GM19099 (cell line): ENCODE data around the gene ERICH6.

ENCODE experiments used
- POLR2A ChIP-seq: IDR thresholded peaks from 3 replicates; pipeline ENCODE4 v1.6.1; 2011; ENCODE audit warnings: low read depth; ENCODE audit not compliant: insufficient read length; ENCODE audit errors: extremely low read depth

Gene ERICH6

DNA sequence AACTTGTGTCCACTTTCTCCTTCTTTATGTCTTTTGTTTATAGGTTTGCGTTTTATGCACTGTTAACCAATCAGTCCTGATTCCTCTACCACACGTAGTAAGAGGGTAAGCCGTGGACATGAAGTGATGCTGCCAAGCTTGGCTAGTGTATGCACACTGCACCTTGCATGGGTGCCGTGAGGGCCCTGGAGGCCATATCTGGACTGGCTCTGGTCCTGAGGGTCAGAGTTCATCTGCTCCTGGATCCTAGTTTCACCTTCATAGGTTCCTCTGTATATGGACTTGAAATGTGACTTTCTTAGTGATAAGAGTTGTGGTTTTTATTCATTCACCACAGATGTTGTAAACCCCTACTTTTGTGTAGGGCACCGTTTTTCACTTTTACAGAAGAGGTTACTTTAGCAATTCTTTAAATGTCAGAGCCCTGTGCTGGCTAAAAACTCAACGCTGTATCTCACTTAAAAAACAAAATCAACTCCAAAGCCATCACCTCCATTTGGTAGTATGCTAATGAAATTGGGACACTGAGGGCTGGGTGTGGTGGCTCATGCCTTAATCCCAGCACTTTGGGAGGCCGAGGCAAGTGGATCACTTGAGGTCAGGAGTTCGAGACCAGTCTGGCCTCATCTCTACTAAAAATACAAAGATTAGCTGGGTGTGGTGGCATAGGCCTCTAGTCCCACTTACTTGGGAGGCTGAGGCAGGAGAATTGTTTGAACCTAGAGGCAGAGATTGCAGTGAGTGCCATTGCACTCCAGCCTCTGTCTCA, 36.3 kb upstream of the ERICH6 start:
- no peak for TF ChIP-seq POLR2A

DNA sequence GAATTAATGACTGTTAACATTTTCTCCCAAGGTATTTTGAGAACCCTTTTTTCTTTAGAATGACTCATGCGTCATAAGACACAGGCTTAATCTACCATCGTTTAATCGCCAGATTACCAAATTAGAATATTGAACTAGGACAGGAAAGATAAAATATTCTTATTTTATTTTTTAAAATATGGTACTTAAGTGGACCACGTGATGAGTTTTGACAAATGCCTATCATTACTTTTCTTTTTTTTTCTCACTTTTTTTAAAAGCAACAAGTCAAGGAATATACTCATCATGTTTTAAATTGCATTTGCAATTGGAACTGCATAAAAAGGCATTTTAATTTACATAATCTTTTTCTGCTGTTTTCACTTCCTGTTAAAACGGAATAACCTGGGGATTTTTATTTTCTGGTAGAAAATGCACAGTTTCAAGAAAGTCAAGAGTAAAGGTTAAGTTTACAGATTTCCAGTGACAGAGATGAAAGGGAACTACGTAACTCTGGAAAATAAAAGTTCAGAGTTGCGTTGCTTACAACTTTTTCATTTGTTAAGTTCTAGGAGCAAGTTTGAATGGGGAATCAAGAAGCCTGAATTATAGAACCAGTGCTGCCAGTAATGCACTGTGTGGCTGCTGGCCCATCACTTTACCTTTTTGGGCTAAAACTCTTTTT, 35.6 kb upstream of the ERICH6 start:
- no peak for TF ChIP-seq POLR2A

DNA sequence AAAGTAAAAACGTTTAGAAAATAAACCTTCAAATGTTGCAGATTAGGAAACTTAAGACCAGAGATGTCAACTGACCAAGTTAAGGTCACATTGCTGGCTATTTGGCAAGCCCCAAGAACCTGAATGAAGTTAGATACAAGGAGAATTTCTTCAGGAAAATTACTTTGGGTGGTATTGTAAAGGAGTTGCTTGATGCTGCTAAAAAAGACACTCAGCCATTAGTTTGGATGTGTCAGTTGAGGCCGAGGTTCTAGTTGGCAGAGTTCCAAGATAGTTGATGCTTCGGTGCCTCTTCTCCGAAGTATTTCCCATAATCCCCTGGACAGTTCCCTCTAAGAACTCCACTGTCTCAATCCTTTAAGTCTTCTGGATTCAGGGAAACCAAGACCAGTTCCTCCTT, 35.0 kb upstream of the ERICH6 start:
- no peak for TF ChIP-seq POLR2A

DNA sequence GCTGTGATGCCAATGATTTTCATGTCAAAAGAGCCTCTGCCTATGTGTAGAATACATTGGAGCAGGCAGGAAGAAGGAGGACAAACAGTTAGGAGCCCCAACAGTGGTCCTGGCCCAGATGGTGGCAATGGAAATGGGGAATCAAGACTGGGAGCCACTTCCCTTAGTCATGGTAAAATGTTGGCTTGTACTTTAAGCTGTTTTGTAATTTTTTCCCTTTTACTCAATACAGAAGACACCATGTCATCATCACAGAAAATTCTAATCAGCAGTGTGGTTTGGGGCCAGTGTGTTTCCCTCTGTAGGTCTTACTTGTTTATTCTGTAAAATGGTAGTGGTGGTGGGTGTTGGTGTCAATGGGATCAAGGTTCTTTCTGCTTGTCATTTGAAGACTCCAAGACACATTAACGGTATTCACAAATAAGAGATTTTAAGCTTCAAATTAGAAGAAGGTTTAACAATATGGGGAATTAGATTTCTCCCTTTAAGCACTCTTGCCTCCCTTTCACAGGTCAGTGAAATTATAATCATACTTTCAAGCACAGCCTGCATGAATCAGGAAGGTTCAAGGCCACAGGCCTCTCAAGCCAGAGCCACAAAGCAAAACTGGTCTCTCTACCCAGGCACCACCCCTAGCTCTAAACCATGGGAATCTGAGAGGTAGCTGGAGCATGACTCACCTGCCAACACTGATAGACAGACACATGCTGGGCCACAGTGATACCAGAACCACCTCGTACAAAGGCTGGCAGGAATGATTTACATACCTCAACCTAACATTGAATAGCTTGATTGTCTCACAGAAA, 34.4 kb upstream of the ERICH6 start:
- TF ChIP-seq POLR2A, result no peak

DNA sequence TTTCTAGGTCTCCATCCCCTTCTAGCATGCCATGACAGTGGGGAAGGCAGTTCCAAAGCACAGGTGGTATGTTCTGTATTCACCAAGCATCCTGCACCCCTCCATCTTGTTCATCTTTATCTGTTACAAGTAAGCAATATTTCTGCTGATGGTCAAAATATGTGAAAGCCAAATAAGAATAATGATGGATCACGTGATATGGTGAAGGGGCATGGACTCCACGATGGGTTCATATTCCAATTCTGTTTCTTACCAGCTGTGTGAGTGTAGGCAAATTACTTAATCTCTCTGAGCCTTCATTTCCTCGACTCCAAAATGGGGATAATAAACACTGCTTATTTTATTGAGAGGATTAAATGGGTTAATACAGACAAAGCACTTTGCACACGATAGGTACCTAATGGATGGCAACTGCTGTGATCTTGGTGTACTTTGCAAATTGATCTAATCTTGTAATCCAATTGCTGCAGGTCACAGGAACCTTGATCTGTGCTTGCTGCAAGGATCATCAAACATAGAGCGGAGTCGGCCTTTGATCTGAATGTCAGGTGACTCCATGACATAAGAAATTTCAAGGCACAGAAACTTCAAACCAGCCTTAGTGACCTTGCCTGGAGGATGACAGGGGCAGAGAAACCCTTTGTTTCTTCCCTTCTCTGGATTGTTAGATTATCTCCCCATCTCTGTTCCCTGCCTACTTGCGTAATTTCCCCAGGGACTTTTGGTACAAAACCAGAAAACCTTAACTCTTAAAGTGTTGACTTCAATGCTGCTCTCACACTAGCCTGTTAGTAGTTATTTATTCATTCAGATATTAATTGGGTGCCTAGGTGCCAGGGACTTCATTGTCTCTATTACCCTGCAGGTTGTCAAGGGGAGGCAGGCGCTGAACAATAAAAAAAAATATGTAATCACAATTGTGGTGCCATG, 33.4 kb upstream of the ERICH6 start:
- no peak for TF ChIP-seq POLR2A

DNA sequence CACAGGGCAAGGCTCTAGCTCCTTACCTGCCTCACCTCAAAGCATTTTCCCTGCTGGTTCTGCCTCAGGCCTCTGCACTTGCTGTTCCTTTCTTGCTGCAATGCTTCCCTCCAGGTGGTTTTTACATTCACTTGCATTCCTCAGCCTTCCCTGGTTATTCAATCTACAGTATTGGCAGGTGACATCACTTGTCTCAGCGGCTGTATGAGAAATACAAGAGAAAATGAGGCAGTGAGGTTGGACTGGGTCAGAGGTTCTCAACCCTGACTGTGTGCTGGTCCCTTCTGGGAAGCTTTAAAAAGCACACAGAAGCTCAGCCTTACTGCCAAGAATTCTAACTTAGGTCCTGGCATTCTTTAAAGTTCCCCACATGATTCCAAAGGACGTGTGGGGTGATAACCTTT, 32.6 kb upstream of the ERICH6 start:
- no peak for TF ChIP-seq POLR2A

DNA sequence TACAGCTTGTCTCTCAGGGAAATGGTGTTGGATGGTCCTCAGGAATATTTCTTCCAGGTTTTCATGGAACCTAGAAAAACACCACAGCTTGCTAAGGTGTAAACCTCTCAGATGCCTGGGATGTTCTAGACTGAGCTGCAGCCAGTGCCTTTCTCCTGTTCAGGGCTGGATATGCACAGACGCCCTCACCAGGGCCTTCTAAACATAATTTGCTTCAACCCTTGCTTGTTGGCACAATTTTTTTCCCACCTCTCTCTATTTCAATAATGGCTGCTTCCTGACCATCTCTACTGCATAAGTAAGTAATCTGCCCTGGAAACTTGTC, 31.0 kb upstream of the ERICH6 start:
- TF ChIP-seq POLR2A, result no peak

DNA sequence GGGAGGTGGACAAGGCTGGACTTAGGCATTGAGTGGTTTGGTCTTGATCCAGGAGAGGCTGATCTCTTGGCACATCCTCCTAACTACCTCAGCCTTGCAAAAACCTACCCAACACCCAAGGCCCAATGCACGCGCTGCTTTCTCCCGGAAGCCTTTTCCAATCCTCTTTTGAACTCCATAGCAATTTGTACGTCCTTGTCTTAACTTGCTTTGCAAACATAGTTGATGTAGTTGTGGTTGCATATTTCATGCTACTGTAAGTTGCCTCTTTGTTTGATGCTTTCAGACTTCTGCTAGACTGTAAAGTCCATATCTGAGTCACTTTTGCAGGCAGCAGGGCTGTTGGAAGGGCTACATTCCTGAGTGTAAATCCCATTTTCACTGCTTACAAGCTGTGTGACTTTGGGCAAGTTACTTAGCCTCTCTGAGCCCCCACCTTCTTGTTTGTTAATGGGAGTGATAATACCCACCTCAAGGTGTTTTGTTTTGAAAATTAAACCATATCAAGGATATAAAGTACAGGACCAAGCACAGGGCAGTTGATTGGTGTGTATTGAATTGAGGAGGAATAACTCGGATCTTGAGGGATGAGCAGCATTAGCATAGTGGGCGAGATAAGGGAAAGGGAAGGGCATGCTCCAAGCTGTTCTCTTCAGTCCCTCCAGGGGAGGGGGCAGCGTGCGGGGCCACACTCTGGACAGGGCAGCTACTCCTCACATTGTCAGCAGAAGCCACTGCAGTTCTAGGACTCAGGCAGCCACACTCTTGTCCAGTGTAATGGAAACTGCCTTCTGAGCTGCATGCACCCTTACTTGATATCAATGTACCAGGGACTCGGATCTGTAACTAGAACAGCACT, 30.4 kb upstream of the ERICH6 start:
- TF ChIP-seq POLR2A, result no peak

DNA sequence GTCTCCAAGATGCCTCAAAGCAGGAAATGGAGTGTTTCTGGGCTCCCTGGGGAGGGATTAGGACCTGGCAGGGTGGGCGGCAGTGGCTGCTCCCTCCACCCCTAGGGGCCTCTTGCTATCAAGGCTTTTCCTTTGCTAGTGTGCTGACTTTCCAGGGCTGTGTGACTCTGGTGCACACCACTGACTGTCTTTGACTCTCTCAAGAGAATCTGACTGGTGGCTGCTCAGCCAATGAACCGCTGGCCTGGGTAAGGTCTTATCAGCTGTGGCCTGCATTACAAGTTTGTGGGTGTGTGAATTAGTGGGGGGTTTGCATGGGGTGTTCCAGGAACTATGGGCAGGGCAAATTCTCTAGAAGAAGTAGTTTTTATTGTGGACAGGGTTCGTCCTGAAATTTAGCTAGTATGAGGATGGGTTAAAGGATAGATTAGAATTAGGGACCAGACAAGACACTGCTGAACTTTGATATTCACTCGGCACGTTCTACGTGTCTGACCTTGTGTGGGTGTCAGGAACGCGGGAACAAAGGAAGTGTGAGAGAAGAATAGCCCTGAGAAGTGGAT, 29.7 kb upstream of the ERICH6 start:
- no peak for TF ChIP-seq POLR2A

DNA sequence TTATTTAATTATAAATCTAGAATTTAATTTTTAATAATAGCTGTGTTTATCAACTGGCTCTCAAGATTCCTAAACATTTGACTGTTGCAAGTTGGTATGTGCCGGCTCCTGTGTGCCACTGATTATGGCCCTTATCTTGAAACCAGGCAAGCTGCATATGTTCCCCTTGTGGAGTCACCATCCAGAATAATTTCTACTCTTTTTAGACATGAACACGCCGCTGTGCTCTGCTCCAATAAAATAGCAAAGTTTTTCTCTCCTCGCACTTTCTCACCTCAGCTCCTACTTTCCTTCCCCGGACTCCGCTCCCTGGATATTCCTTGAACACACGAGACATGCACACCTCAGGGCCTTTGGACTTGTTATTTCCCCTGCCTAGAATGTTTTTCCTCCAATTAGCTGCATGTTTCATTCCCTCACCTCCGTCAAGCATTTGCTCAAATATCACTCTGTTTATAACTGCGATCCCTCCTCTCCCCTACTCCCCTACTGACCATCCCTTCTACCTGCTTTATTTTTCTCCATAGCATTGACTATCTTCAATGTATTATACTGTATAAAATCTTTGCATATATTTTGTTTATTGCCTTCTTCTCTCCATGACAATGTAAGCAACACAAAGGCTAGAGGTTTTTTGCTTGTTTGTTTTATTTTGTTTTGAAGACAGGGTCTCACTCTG, 26.1 kb upstream of the ERICH6 start:
- TF ChIP-seq POLR2A, result no peak

DNA sequence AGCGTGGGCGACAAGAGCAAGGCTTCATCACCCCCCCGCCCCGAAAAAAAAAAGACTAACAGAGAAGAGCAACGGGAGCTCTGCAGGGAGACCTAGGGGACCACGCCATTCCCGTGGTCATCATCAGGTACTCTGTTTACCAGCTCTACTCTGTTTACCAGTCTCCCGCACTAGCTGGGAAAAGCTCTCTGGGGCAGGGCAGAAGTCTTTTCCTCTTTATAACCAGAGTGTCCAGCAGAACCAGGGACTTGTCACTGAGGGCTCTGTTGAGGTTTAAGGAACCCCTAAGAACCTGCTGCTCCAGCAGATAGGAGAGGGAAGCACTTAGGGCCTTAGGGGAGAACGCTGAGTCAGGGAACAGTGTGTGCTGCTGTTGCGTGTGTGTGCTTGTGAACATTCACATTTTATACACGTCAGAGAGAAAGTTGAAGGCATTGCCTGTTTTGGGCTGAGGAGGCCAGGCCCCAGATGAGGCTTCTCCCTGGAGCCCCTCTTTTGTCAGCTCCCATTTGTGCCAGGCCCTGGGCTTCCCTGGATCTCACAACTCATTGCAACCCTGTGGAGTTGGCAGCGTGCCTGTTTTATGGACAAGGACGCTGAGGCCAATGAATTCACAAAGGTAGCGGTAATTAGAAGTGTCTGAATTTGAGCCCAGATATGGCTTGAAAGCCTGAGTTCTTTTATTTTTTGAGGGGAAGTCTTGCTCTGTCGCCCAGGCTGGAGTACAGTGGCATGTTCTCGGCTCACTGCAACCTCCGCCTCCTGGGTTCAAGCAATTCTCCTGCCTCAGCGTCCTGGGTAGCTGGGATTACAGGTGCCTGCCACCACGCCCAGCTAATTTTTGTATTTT, 24.2 kb upstream of the ERICH6 start:
- TF ChIP-seq POLR2A, result no peak

DNA sequence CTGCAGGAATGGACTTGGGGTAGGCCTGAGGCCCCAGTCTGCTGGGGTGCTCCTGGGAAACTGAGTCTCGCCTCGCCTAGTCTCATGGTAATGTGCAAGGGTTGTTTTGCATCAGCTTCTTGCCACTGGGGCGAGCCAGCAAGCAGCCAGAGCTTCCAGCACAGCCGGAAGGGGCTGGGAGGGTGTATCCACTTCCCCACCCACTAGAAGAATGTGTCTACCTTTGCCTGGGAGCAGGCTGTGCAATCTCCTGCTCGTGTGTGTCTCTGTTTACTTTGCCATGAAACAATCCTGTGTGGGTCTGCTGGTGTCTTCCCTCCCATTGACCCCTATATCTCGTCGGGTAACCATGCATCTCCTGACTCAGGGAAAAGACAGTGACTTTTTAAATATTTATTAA, 21.8 kb upstream of the ERICH6 start:
- TF ChIP-seq POLR2A, result no peak
